Stimulated activated CD4-positive, alpha-beta T cell treated with anti-CD3 and anti-CD28 coated beads, TNF-alpha, amount 100 ng/mL, for 1 hour (primary cell): ENCODE results near the gene POTEB2.
"Not testable (repeated sequence)": the region's sequence is repeated elsewhere in the genome, so short reads cannot be mapped to it uniquely, and the experiment has no call there.

Source experiments
- DNase-seq, 3 donors: peaks; one replicate each; pipeline ENCODE4 v3.0.0-alpha.2; 2020; ENCODE audit warnings: low read depth in 3 of 3, low spot score in 1 of 3

POTEB2 gene

GRCh38 chr15:20866214-20866613, at the start of gene POTEB2:
Gene POTEB2 (minus strand): TSS chr15:20866314. CDS start chr15:20866281, 33 bp downstream.
- DNase-seq = not testable (repeated sequence)

GRCh38 chr15:20879916-20880315, 13.8 kb upstream of the POTEB2 start:
- DNase-seq = not testable (repeated sequence)

- not testable (repeated sequence) for DNase-seq
These were observed 12.3 kb upstream of the POTEB2 start for GRCh38 chr15:20878464-20878863.

- not testable (repeated sequence) for DNase-seq
These were observed 11.7 kb upstream of the POTEB2 start for GRCh38 chr15:20877819-20878218.
